Measurements from ENCODE around the gene ASPG. TPM values are rescaled to one million over a fixed set of nuclear protein-coding genes. Genes with fewer than 3 reads are reported as not detected.

The ASPG gene
- total RNA-seq, 1 experiment from 2014 or later: 3.4 TPM

DNA sequence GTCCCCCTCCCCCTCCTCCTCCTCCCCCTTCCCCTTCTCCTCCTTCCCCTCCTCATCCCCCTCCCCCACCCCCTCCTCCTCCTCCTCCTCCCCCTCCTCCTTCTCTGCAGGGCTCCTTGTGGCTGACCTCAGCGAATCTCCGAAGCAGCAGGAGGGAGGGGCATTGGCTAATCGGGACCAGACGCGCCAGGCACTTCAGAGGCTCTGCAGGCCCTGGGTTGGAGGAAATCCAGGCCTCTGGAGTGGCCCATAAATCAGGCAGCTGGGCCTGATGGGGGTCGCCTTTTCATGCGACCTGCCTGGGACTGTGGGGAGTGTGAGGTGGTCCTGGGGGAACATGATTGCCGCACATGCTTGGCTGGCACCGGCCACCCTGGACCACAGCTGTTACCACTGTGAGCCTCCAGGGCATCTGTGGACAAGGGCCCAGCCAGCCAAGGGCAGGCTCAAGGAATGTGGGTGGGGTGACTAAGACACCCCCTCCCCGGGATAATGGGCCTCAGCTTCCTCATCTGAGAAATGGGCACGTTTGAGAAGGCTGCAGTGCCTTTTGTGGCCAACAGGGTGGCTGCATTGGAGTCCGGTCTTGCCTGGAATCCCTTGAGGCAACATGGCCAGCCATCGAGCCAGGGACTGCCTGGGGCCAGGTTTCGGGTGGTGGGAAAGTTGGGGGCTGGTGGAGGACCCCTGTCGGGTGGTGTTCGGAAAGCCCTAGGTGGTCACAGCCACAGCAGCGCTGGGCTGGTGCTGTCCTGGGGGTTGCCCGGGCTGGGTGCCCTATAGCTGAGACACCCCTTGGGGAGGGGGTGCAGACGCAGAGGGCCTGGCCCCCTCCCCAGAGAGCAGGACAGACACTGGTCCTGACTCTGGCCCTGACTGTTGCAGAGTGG is 64.9 kb downstream of the ASPG start (continued):
- TF ChIP-seq, protein P1, sequence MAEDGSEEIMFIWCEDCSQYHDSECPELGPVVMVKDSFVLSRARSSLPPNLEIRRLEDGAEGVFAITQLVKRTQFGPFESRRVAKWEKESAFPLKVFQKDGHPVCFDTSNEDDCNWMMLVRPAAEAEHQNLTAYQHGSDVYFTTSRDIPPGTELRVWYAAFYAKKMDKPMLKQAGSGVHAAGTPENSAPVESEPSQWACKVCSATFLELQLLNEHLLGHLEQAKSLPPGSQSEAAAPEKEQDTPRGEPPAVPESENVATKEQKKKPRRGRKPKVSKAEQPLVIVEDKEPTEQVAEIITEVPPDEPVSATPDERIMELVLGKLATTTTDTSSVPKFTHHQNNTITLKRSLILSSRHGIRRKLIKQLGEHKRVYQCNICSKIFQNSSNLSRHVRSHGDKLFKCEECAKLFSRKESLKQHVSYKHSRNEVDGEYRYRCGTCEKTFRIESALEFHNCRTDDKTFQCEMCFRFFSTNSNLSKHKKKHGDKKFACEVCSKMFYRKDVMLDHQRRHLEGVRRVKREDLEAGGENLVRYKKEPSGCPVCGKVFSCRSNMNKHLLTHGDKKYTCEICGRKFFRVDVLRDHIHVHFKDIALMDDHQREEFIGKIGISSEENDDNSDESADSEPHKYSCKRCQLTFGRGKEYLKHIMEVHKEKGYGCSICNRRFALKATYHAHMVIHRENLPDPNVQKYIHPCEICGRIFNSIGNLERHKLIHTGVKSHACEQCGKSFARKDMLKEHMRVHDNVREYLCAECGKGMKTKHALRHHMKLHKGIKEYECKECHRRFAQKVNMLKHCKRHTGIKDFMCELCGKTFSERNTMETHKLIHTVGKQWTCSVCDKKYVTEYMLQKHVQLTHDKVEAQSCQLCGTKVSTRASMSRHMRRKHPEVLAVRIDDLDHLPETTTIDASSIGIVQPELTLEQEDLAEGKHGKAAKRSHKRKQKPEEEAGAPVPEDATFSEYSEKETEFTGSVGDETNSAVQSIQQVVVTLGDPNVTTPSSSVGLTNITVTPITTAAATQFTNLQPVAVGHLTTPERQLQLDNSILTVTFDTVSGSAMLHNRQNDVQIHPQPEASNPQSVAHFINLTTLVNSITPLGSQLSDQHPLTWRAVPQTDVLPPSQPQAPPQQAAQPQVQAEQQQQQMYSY (CRISPR knock-in tag; IDR thresholded peaks at IDR 0.05): peak; percentile 63; the same call in 1 of the 2 replicates
- peak; percentile 100 for TF ChIP-seq GTF2I (CRISPR knock-in tag; conservative IDR thresholded peaks at IDR 0.05)
- no peak for TF ChIP-seq TEAD4 (CRISPR knock-in tag; IDR thresholded peaks at IDR 0.05)

DNA sequence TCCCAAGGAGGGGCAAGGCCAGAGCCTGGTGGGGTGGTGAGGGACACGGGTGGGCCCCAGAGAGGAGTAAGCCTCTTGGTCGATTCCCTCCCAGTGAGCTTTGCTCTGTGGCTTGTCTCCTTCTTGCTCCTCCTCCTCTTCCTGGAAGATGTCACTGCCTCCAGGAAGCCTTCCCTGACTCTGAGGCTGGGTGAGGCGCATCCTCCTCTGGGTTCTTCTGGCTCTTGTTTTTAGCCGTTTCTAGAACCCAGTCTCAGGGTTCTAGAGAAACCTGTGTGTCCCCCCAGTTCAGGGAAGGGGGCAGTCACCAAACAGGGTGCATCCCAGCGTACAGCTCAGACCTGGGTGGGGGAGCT is 65.5 kb downstream of the ASPG start:
- Mint-ChIP-seq H3K9me3 (no peaks in the 10 kb centered on the region), H3K27ac (no peak overlapping the region), H3K4me3 (no peak overlapping the region), H3K27me3 (ENCODE audit: low read depth) (no peaks in the 10 kb centered on the region), H3K4me1 (peaks cover 28% of the 10 kb centered on the region), H3K36me3 (no peaks in the 10 kb centered on the region)
- no peak for TF ChIP-seq GTF2I (CRISPR knock-in tag; conservative IDR thresholded peaks at IDR 0.05)
- no peak for TF ChIP-seq SMAD4 (CRISPR knock-in tag; IDR thresholded peaks at IDR 0.05)
- ChIA-PET CTCF (interaction anchor here (1.1 to 2.6 kb wide), 7 partner anchors 13 to 219 kb away, joined by 3 to 16 read pairs (median 4); no protein-coding TSS in a partner anchor), POLR2A (no interaction called here)
- DNase-seq (ENCODE audit: low spot score) (no peak), ATAC-seq (no peak)

GRCh38 chr14:104151566-104152245 is 66.2 kb downstream of the ASPG start:
- no peak for ATAC-seq
- H3K36me3 Mint-ChIP-seq: no peaks in the 10 kb centered on the region
- ChIA-PET POLR2A (no interaction called here), CTCF (interaction anchor here (1.0 to 2.6 kb wide), 8 partner anchors 14 to 425 kb away, joined by 3 to 16 read pairs (median 4); no protein-coding TSS in a partner anchor)
- DNase-seq (ENCODE audit: low spot score): no peak
- H3K27ac Mint-ChIP-seq: peak overlapping the region; percentile 32; the same call in 1 of the 2 replicates
- TF ChIP-seq, protein P2, sequence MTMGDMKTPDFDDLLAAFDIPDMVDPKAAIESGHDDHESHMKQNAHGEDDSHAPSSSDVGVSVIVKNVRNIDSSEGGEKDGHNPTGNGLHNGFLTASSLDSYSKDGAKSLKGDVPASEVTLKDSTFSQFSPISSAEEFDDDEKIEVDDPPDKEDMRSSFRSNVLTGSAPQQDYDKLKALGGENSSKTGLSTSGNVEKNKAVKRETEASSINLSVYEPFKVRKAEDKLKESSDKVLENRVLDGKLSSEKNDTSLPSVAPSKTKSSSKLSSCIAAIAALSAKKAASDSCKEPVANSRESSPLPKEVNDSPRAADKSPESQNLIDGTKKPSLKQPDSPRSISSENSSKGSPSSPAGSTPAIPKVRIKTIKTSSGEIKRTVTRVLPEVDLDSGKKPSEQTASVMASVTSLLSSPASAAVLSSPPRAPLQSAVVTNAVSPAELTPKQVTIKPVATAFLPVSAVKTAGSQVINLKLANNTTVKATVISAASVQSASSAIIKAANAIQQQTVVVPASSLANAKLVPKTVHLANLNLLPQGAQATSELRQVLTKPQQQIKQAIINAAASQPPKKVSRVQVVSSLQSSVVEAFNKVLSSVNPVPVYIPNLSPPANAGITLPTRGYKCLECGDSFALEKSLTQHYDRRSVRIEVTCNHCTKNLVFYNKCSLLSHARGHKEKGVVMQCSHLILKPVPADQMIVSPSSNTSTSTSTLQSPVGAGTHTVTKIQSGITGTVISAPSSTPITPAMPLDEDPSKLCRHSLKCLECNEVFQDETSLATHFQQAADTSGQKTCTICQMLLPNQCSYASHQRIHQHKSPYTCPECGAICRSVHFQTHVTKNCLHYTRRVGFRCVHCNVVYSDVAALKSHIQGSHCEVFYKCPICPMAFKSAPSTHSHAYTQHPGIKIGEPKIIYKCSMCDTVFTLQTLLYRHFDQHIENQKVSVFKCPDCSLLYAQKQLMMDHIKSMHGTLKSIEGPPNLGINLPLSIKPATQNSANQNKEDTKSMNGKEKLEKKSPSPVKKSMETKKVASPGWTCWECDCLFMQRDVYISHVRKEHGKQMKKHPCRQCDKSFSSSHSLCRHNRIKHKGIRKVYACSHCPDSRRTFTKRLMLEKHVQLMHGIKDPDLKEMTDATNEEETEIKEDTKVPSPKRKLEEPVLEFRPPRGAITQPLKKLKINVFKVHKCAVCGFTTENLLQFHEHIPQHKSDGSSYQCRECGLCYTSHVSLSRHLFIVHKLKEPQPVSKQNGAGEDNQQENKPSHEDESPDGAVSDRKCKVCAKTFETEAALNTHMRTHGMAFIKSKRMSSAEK (CRISPR knock-in tag; IDR thresholded peaks at IDR 0.05; ENCODE audit: borderline replicate concordance): no peak
- TF ChIP-seq STAT6 (CRISPR knock-in tag; conservative IDR thresholded peaks at IDR 0.05; ENCODE audit: low read depth) (no peak), GRHL2 (CRISPR knock-in tag; IDR thresholded peaks at IDR 0.05; ENCODE audit: insufficient replicate concordance, severe bottlenecking) (no peak)
- no peak overlapping the region for H3K4me3 Mint-ChIP-seq
- H3K9me3 Mint-ChIP-seq: no peaks in the 10 kb centered on the region
- peaks cover 22% of the 10 kb centered on the region for H3K4me1 Mint-ChIP-seq
- no peaks in the 10 kb centered on the region for H3K27me3 Mint-ChIP-seq (ENCODE audit: low read depth)
